WERI-Rb-1 (cell line): ENCODE results near the gene C20orf141.

Experiments used
- DNase-seq: peaks from one replicate; pipeline ENCODE4 v3.0.0-alpha.2; 2020
- H3K27ac ChIP-seq: fragments of 250-450 bp; sonication (Bioruptor Pico); 2 replicates; pipeline ENCODE4 v1.5.1; 2020; ENCODE audit warnings: mild to moderate bottlenecking, moderate library complexity
- H3K27me3 ChIP-seq: fragments of 250-450 bp; sonication (Bioruptor Pico); 2 replicates; pipeline ENCODE4 v1.5.1; 2021; ENCODE audit warnings: mild to moderate bottlenecking, low read depth, moderate library complexity; ENCODE audit not compliant: insufficient read depth, severe bottlenecking
- H3K36me3 ChIP-seq: fragments of 250-450 bp; sonication (Bioruptor Pico); 2 replicates; pipeline ENCODE4 v1.5.1; 2020; ENCODE audit warnings: mild to moderate bottlenecking, moderate library complexity
- H3K4me3 ChIP-seq: 2 replicates; pipeline ENCODE4 v1.5.1; 2011; ENCODE audit warnings: low read depth, mild to moderate bottlenecking, control low read depth, low read length
- H3K9me3 ChIP-seq: fragments of 250-450 bp; sonication (Bioruptor Pico); 2 replicates; pipeline ENCODE4 v1.5.1; 2021; ENCODE audit warnings: mild to moderate bottlenecking, moderate library complexity; ENCODE audit not compliant: severe bottlenecking
- TF ChIP-seq, protein P1 (sequence below): IDR thresholded peaks from 2 replicates; pipeline ENCODE4 v1.5.1; 2011; ENCODE audit warnings: low read depth, mild to moderate bottlenecking, control low read depth, inconsistent platforms, low read length

Gene C20orf141

DNA sequence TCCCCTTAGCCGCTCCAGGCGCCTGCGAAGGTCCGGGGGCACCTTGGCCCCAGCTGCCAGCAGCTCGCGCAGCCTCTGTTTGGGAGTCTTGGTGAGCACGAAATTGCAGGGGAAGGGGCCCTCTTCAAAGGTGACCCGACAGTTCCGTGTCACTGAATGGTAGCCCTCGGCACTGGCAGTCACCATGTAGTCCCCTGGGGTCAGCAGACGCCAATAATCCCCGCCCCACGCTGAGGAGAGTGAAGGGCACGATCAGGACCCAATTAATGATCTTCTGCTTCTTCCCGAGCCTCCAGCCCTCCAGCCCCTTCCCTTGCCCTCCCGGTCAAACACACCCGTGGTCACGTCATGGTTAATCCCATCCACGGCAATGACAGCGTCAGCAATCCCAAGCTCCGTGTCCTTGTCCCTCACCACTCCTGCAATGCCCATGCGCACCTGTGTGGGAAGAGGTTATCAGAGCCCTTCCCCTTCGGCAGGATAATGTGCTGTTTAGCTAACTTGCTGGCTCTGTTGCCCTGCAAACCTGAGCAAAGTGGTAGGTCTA lies 20.5 kb upstream of the C20orf141 start:
- H3K36me3 ChIP-seq, result peaks cover 39% of the 10 kb centered on the region
- no peak overlapping the region for H3K4me3 ChIP-seq

DNA sequence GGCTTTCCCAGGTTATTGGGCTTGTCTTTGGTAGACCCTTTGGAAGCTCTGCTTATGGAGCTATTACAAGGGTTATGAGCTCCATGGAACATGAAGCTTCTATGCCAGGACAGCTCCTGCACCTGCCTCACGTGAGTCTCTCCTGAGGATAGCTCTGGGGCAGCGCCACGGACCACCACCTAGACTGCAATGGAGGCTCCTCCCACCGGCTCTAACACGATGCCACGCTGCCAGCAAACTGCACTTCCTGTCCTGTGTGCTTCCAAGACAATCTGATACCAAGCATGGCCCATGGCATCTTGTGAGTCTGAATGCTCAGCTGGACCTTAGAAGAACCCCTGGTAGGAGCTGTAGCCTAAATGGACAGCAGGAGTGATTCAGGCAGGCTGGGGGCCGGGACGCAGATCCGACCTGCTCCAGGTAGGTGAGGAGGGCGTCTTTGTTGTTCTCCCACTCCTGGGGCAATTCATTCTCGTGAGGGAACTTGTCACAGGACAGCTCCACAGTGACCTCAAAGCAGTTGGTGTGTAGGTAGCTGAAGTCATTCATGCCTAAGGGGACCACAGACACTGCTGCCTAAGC lies 19.8 kb upstream of the C20orf141 start:
- Histone ChIP-seq H3K27me3 (no peaks in the 10 kb centered on the region), H3K27ac (no peak overlapping the region), H3K4me3 (no peak overlapping the region), H3K36me3 (peaks cover 39% of the 10 kb centered on the region), H3K9me3 (no peaks in the 10 kb centered on the region)
- TF ChIP-seq, protein P1, sequence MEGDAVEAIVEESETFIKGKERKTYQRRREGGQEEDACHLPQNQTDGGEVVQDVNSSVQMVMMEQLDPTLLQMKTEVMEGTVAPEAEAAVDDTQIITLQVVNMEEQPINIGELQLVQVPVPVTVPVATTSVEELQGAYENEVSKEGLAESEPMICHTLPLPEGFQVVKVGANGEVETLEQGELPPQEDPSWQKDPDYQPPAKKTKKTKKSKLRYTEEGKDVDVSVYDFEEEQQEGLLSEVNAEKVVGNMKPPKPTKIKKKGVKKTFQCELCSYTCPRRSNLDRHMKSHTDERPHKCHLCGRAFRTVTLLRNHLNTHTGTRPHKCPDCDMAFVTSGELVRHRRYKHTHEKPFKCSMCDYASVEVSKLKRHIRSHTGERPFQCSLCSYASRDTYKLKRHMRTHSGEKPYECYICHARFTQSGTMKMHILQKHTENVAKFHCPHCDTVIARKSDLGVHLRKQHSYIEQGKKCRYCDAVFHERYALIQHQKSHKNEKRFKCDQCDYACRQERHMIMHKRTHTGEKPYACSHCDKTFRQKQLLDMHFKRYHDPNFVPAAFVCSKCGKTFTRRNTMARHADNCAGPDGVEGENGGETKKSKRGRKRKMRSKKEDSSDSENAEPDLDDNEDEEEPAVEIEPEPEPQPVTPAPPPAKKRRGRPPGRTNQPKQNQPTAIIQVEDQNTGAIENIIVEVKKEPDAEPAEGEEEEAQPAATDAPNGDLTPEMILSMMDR, result no peak
- no peak for DNase-seq

More for the DNA sequence above, 20.5 kb upstream of the C20orf141 start:
- TF ChIP-seq, protein P1, result no peak
- Histone ChIP-seq H3K27me3 (no peaks in the 10 kb centered on the region), H3K9me3 (no peaks in the 10 kb centered on the region), H3K27ac (no peak overlapping the region)
- no peak for DNase-seq

- no peaks in the 10 kb centered on the region for H3K9me3 ChIP-seq
- H3K27me3 ChIP-seq, result no peaks in the 10 kb centered on the region
- H3K27ac ChIP-seq, result no peak overlapping the region
- H3K4me3 ChIP-seq, result no peak overlapping the region
- DNase-seq, result no peak
- H3K36me3 ChIP-seq, result peaks cover 39% of the 10 kb centered on the region
- TF ChIP-seq, protein P1, result no peak
These were observed 19.3 kb upstream of the C20orf141 start for GRCh38 chr20:2795451-2795850.

DNA sequence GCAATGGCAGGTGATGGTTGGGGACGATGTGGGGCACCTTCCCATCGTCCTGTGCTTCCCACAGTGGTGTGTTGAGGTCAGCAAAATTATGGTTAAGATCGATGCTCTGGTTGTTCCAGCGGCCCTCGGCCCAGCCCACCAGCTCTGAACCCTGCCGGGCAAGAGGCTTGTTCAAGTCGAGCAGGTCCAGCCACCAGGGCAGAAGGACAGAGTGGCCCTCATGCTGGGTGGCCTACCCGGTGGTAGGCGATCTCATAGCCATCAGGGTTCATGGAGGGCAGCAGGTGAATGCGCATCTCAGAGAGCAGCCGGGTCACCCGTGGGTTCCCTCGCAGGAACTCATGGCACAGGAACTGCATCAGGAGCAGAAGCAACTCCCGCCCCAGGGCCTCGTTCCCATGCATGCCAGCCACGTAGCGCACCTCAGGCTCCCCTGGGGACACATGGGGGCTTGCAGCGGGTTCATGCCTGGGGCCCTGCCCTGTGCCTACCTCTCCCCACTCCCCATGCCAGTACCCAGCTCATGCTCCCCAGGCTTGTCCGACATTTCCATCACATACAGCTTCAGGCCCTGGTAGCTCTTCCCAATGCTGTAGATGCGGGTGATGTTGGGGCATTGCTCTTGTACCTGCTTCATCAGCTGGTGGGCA lies 18.7 kb upstream of the C20orf141 start:
- TF ChIP-seq, protein P1, result no peak

GRCh38 chr20:2797136-2797983 lies 17.4 kb upstream of the C20orf141 start:
- H3K27me3 ChIP-seq, result no peaks in the 10 kb centered on the region
- no peak overlapping the region for H3K27ac ChIP-seq
- peaks cover 39% of the 10 kb centered on the region for H3K36me3 ChIP-seq
- TF ChIP-seq, protein P1, result no peak
- H3K4me3 ChIP-seq, result no peak overlapping the region
- no peak for DNase-seq
- no peaks in the 10 kb centered on the region for H3K9me3 ChIP-seq

More for the DNA sequence above, 18.7 kb upstream of the C20orf141 start:
- H3K36me3 ChIP-seq, result peaks cover 39% of the 10 kb centered on the region
- no peaks in the 10 kb centered on the region for H3K9me3 ChIP-seq
- no peak overlapping the region for H3K27ac ChIP-seq
- H3K27me3 ChIP-seq, result no peaks in the 10 kb centered on the region
- no peak for DNase-seq
- H3K4me3 ChIP-seq, result no peak overlapping the region
